Kidney epithelial cell (primary cell): Measurements from ENCODE around the gene BTBD9. TPM values are rescaled to one million over a fixed set of nuclear protein-coding genes. Genes with fewer than 3 reads are reported as not detected.

Source experiments
- DNase-seq: peaks from one replicate; pipeline ENCODE4 v3.0.0-alpha.2; 2010; ENCODE audit warnings: low read depth
- H3K27me3 ChIP-seq: 2 replicates; pipeline ENCODE4 v1.6.0; 2011; ENCODE audit warnings: low read length; ENCODE audit not compliant: control insufficient read depth, insufficient read depth
- H3K36me3 ChIP-seq: 2 replicates; pipeline ENCODE4 v1.5.1; 2011; ENCODE audit warnings: low read length; ENCODE audit not compliant: control insufficient read depth, insufficient read depth
- H3K4me3 ChIP-seq: 2 replicates; pipeline ENCODE4 v1.5.1; 2011; ENCODE audit warnings: low read depth, mild to moderate bottlenecking, control low read depth, low read length
- total RNA-seq: library from RNA; depleted of rRNA; stranded (reverse); fragments of >200 nt; gene quantifications from 2 replicates; pipeline ENCODE4 v1.2.3, GENCODE V29; 2015
- TF ChIP-seq, protein P1 (sequence below): IDR thresholded peaks from 2 replicates; pipeline ENCODE4 v1.5.1; 2011; ENCODE audit warnings: mild to moderate bottlenecking, moderate library complexity, low read length, control low read depth, inconsistent platforms; ENCODE audit not compliant: insufficient read depth, poor library complexity, severe bottlenecking

The BTBD9 gene
- total RNA-seq, 1 donor from 2014 or later = 7.3 TPM

- Histone ChIP-seq H3K4me3 (no peak overlapping the region), H3K27me3 (no peaks in the 10 kb centered on the region), H3K36me3 (no peaks in the 10 kb centered on the region)
- DNase-seq = no peak
- TF ChIP-seq, protein P1, sequence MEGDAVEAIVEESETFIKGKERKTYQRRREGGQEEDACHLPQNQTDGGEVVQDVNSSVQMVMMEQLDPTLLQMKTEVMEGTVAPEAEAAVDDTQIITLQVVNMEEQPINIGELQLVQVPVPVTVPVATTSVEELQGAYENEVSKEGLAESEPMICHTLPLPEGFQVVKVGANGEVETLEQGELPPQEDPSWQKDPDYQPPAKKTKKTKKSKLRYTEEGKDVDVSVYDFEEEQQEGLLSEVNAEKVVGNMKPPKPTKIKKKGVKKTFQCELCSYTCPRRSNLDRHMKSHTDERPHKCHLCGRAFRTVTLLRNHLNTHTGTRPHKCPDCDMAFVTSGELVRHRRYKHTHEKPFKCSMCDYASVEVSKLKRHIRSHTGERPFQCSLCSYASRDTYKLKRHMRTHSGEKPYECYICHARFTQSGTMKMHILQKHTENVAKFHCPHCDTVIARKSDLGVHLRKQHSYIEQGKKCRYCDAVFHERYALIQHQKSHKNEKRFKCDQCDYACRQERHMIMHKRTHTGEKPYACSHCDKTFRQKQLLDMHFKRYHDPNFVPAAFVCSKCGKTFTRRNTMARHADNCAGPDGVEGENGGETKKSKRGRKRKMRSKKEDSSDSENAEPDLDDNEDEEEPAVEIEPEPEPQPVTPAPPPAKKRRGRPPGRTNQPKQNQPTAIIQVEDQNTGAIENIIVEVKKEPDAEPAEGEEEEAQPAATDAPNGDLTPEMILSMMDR = no peak
These were observed 137.8 kb downstream of the BTBD9 start for GRCh38 chr6:38501931-38502330.

DNA sequence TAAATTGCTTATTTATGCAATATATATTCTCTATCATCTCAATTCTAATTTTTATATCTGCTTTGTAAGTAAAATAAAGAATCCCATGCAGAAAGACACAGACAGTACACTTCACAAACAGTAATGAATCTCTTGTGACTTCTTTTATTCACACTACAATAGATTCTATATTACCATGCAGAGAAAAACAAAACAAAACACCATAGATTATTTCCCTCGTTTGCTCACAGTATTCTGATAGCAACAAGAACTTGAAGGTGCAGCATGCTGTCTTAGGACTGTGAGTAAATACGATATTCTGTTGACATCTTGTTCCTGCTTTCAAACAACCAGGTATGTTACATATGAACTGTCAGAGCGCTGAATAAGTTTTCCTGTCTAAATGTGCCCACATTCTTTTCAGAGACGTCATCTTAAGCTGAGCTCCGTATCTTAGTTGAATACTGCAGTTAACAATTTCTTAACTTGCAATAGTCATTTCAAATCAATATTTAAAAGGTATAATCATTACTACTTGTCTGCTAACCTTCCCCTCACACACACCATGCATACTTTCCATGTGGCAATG lies 140.1 kb downstream of the BTBD9 start:
- no peaks in the 10 kb centered on the region for H3K36me3 ChIP-seq
- H3K27me3 ChIP-seq = no peaks in the 10 kb centered on the region
- DNase-seq = no peak
- H3K4me3 ChIP-seq = no peak overlapping the region
- TF ChIP-seq, protein P1 = no peak

DNA sequence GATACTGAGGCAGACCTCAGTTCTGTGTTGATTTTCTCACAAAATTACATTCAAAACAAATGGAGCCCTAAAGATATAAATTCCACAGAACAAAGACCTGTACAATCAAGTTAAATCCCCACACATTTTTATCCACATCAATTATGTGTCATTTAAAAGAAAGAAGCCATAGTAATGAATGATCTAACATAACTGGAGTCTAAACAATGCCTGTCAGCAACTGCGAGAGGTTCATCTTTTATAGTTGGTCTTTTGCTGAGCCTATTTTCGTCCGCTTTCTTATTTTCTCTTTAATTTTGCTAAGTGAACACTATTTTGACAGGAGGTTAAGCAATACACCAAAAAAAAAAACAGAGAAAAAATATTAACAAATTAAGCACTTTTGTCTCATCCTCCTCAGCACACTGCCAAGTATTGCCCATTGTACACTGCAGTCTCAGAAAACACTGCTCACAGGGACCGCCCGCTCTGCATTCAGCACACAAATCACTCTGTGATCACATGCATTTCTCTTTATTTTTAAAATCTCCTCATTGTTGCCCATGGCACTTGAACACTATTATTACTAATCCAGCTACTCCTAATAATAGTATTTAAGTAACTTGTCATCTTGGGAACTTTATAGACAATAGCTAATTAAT lies 140.8 kb downstream of the BTBD9 start:
- TF ChIP-seq, protein P1 = no peak
- H3K36me3 ChIP-seq = no peaks in the 10 kb centered on the region
- H3K4me3 ChIP-seq = no peak overlapping the region
- H3K27me3 ChIP-seq = no peaks in the 10 kb centered on the region
- DNase-seq = no peak

- DNase-seq = no peak
- no peak overlapping the region for H3K4me3 ChIP-seq
- no peaks in the 10 kb centered on the region for H3K27me3 ChIP-seq
- H3K36me3 ChIP-seq = no peaks in the 10 kb centered on the region
- TF ChIP-seq, protein P1 = no peak
These were observed 141.6 kb downstream of the BTBD9 start for GRCh38 chr6:38498085-38498484.

DNA sequence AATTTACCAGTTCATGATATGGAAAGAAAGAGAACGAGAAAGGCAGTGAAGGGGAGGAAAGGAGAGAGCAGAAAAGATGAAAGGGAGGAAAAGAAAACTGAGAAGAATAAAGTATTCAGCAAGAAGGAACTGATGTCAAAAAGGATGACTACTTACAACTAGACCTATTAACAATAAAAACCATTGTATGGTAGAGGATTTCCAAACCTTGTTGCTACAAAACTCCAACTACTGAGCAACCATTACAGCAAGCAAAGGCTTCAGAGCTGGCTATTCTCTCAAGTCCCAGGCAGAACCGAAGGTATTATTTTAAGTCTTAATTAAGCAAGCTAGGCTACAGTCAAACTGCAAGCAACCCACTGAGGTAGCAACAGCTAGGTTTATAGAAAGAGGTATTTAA lies 142.2 kb downstream of the BTBD9 start:
- Histone ChIP-seq H3K27me3 (no peaks in the 10 kb centered on the region), H3K4me3 (no peak overlapping the region), H3K36me3 (no peaks in the 10 kb centered on the region)
- DNase-seq = no peak
- TF ChIP-seq, protein P1 = no peak

DNA sequence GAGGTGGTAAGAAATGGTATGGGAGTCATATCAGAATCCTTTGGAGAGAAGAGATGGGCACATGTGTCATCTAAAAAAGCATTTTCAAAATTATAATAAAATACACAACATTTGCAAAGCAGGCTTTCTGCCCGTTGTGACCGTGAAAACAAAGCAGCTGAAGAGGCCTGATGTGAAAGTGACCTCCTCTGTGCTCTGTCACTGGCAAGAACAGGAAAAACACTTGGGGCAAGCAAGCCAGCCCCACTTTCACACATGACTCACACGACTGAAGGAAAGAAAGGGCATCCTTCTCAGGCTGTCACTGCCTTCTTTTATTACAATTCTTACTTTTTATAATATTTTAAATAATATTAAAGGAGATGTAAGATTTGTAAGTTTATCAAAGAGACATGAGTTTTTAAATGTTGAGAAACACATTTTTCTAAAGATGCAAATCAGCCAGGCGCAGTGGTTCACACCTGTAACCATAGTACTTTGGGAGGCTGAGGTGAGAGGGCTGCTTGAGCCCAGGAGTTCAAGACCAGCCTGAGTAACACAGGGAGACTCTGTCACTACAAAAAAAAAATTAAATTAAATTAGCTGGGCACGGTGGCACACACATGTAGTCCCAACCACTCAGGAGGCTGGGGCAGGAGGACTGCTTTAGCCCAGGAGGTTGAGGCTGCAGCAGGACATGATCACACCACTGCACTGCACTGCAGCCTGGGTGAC lies 143.7 kb downstream of the BTBD9 start:
- no peak for DNase-seq
- Histone ChIP-seq H3K36me3 (no peaks in the 10 kb centered on the region), H3K4me3 (no peak overlapping the region), H3K27me3 (no peaks in the 10 kb centered on the region)
- TF ChIP-seq, protein P1 = no peak
